Esophagus (tissue), 2 donors: ENCODE measurements around the gene SYCP2. TPM values are rescaled to one million over a fixed set of nuclear protein-coding genes. Genes with fewer than 3 reads are reported as not detected.

Experiments used
- H3K27ac ChIP-seq, 2 donors: one replicate each; pipeline ENCODE4 v1.5.1; 2013; ENCODE audit warnings: low read depth in 2 of 2, mild to moderate bottlenecking in 2 of 2, inconsistent platforms in 1 of 2, low read length in 1 of 2, moderate library complexity in 1 of 2
- H3K27me3 ChIP-seq, 2 donors: one replicate each; pipeline ENCODE4 v1.6.1; 2013; ENCODE audit warnings: low read length in 2 of 2, control low read depth in 1 of 2, mild to moderate bottlenecking in 1 of 2; ENCODE audit not compliant: insufficient read depth in 2 of 2, control insufficient read depth in 1 of 2
- H3K36me3 ChIP-seq, 2 donors: one replicate each; pipeline ENCODE4 v1.6.1; 2013; ENCODE audit warnings: low read length in 1 of 2; ENCODE audit not compliant: control insufficient read depth in 2 of 2, insufficient read depth in 2 of 2
- H3K4me1 ChIP-seq, 2 donors: one replicate each; pipeline ENCODE4 v1.6.1; 2013; ENCODE audit warnings: low read length in 1 of 2; ENCODE audit not compliant: control insufficient read depth in 2 of 2, insufficient read depth in 2 of 2
- H3K4me3 ChIP-seq, 2 donors: one replicate each; pipeline ENCODE4 v1.5.1; 2013; ENCODE audit warnings: low read length in 2 of 2, mild to moderate bottlenecking in 2 of 2, low read depth in 1 of 2, moderate library complexity in 1 of 2
- H3K9me3 ChIP-seq, 2 donors: one replicate each; pipeline ENCODE4 v1.6.1; 2013; ENCODE audit warnings: mild to moderate bottlenecking in 2 of 2, low read depth in 1 of 2, low read length in 1 of 2, moderate library complexity in 1 of 2; ENCODE audit not compliant: control insufficient read depth in 2 of 2, insufficient read depth in 1 of 2
- WGBS, 2 donors: extraction: QIAGEN DNeasy Blood & Tissue Kit; methylation state at CpG; one replicate each; pipeline ENCODE4 v1.1.7; 2013; 5-methylcytosine and 5-hydroxymethylcytosine counted together
- polyA plus RNA-seq, 2 donors: library from polyadenylated mRNA; stranded (reverse); fragments of 200-250 nt; gene quantifications; one replicate each; pipeline ENCODE4 v1.2.3, GENCODE V29; 2013
- donor health status: healthy with polysubstance abuse.
- donor health status: Bipolar disorder and iron deficiency.

Gene SYCP2
- polyA plus RNA-seq, 2 donors, result 0.56 to 1.1 TPM

GRCh38 chr20:59821788-59822187 is 111.6 kb downstream of the SYCP2 start:
- no peak overlapping the region for H3K4me3 ChIP-seq
- 87 to 94% methylated on average over 7 to 18 of the region's 19 CpGs for WGBS, 2 donors
- no peaks in the 10 kb centered on the region for H3K27me3 ChIP-seq
- no peaks in the 10 kb centered on the region for H3K36me3 ChIP-seq
- no peaks in the 10 kb centered on the region for H3K4me1 ChIP-seq
- no peak overlapping the region for H3K27ac ChIP-seq
- H3K9me3 ChIP-seq, result no peaks in the 10 kb centered on the region

GRCh38 chr20:59821201-59821600 is 112.2 kb downstream of the SYCP2 start:
- no peaks in the 10 kb centered on the region for H3K4me1 ChIP-seq
- no peaks in the 10 kb centered on the region for H3K36me3 ChIP-seq
- H3K4me3 ChIP-seq, result no peak overlapping the region
- no peak overlapping the region for H3K27ac ChIP-seq
- no peaks in the 10 kb centered on the region for H3K27me3 ChIP-seq
- WGBS, 2 donors, result 92 to 93% methylated on average over 7 of the region's 7 CpGs
- no peaks in the 10 kb centered on the region for H3K9me3 ChIP-seq

GRCh38 chr20:59820204-59821041 is 113.0 kb downstream of the SYCP2 start:
- Histone ChIP-seq H3K36me3 (no peaks in the 10 kb centered on the region), H3K27ac (no peak overlapping the region), H3K9me3 (no peaks in the 10 kb centered on the region), H3K4me1 (no peaks in the 10 kb centered on the region), H3K4me3 (no peak overlapping the region), H3K27me3 (no peaks in the 10 kb centered on the region)
- 46 to 51% methylated on average over 11 of the region's 11 CpGs for WGBS, 2 donors

GRCh38 chr20:59819496-59820203 is 113.8 kb downstream of the SYCP2 start:
- 94% methylated on average over 20 of the region's 20 CpGs for WGBS, 2 donors
- no peaks in the 10 kb centered on the region for H3K36me3 ChIP-seq
- no peak overlapping the region for H3K4me3 ChIP-seq
- H3K9me3 ChIP-seq, result no peaks in the 10 kb centered on the region
- no peak overlapping the region for H3K27ac ChIP-seq
- H3K27me3 ChIP-seq, result no peaks in the 10 kb centered on the region
- no peaks in the 10 kb centered on the region for H3K4me1 ChIP-seq

- H3K27ac ChIP-seq, result no peak overlapping the region
- WGBS, 2 donors, result 88 to 91% methylated on average over 10 of the region's 10 CpGs
- H3K27me3 ChIP-seq, result no peaks in the 10 kb centered on the region
- H3K36me3 ChIP-seq, result no peaks in the 10 kb centered on the region
- H3K4me1 ChIP-seq, result no peaks in the 10 kb centered on the region
- no peak overlapping the region for H3K4me3 ChIP-seq
- H3K9me3 ChIP-seq, result no peaks in the 10 kb centered on the region
Measured at GRCh38 chr20:59818911-59819310, 114.5 kb downstream of the SYCP2 start.

- 77% methylated on average over 14 of the region's 14 CpGs for WGBS, 2 donors
- no peaks in the 10 kb centered on the region for H3K36me3 ChIP-seq
Measured at GRCh38 chr20:59817846-59818615, 115.4 kb downstream of the SYCP2 start.

GRCh38 chr20:59817406-59817805 is 116.0 kb downstream of the SYCP2 start:
- H3K27me3 ChIP-seq, result no peaks in the 10 kb centered on the region
- no peaks in the 10 kb centered on the region for H3K4me1 ChIP-seq
- H3K27ac ChIP-seq, result no peak overlapping the region
- H3K36me3 ChIP-seq, result no peaks in the 10 kb centered on the region
- H3K9me3 ChIP-seq, result no peaks in the 10 kb centered on the region
- no peak overlapping the region for H3K4me3 ChIP-seq
- WGBS, 2 donors, result 80 to 85% methylated on average over 4 of the region's 4 CpGs

More at GRCh38 chr20:59817846-59818615, 115.4 kb downstream of the SYCP2 start:
- Histone ChIP-seq H3K4me1 (no peaks in the 10 kb centered on the region), H3K4me3 (no peak overlapping the region), H3K27me3 (no peaks in the 10 kb centered on the region), H3K27ac (no peak overlapping the region), H3K9me3 (no peaks in the 10 kb centered on the region)

GRCh38 chr20:59816146-59816738 is 117.2 kb downstream of the SYCP2 start:
- H3K4me1 ChIP-seq, result no peaks in the 10 kb centered on the region
- no peaks in the 10 kb centered on the region for H3K27me3 ChIP-seq
- WGBS, 2 donors, result 77 to 86% methylated on average over 4 of the region's 4 CpGs
- no peak overlapping the region for H3K4me3 ChIP-seq
- H3K9me3 ChIP-seq, result no peaks in the 10 kb centered on the region
- H3K36me3 ChIP-seq, result no peaks in the 10 kb centered on the region
- no peak overlapping the region for H3K27ac ChIP-seq

- Histone ChIP-seq H3K27me3 (no peaks in the 10 kb centered on the region), H3K9me3 (no peaks in the 10 kb centered on the region)
- WGBS, 2 donors, result 68 to 78% methylated on average over 8 of the region's 8 CpGs
Measured at GRCh38 chr20:59814840-59815340, 118.5 kb downstream of the SYCP2 start.

More at GRCh38 chr20:59814840-59815340, 118.5 kb downstream of the SYCP2 start:
- Histone ChIP-seq H3K27ac (no peak overlapping the region), H3K36me3 (no peaks in the 10 kb centered on the region), H3K4me1 (no peaks in the 10 kb centered on the region), H3K4me3 (no peak overlapping the region)
